Activated naive CD4-positive, alpha-beta T cell treated with anti-CD3 and anti-CD28 coated beads, Interleukin-2, amount 50 U/mL, for 72 hours (primary cell): Measurements from ENCODE around the gene WWC2. TPM values are rescaled to one million over a fixed set of nuclear protein-coding genes. Genes with fewer than 3 reads are reported as not detected.
A peak's percentile ranks its signal among the peaks of the same experiment; 100 is the strongest.

ENCODE experiments used
- ATAC-seq, 2 donors: fragments of 150-1000 bp; cut with Tn5 transposase; 2 replicates each; pipeline ENCODE4 v1.10.0; 2021; ENCODE audit warnings: mild to moderate bottlenecking in 2 of 2, moderate library complexity in 2 of 2
- DNase-seq, 2 donors: peaks; one replicate each; pipeline ENCODE4 v3.0.0; 2021 to 2022; ENCODE audit warnings: low spot score in 2 of 2
- H3K27ac Mint-ChIP-seq, 2 donors: one replicate each; pipeline ENCODE4 v1.8.0; 2022; ENCODE audit warnings: mild to moderate bottlenecking in 2 of 2, mixed read lengths in 2 of 2
- H3K36me3 Mint-ChIP-seq, 2 donors: one replicate each; pipeline ENCODE4 v1.8.0; 2022; ENCODE audit warnings: mixed read lengths in 2 of 2
- H3K9me3 Mint-ChIP-seq, 2 donors: one replicate each; pipeline ENCODE4 v1.8.0; 2022; ENCODE audit warnings: mixed read lengths in 2 of 2
- total RNA-seq, 2 donors: library from RNA; stranded (reverse); gene quantifications; one replicate each; pipeline ENCODE4 v1.2.3, GENCODE V29; 2022

Gene WWC2
- total RNA-seq, 2 donors from 2014 or later, result 3.1 to 3.8 TPM

- ATAC-seq, result no peak
- H3K36me3 Mint-ChIP-seq, result no peaks in the 10 kb centered on the region
- H3K9me3 Mint-ChIP-seq, result no peaks in the 10 kb centered on the region
- DNase-seq, result no peak
- H3K27ac Mint-ChIP-seq, result no peak overlapping the region
Observed at GRCh38 chr4:183266371-183266770, 167.3 kb downstream of the WWC2 start.

GRCh38 chr4:183268556-183268955, 169.5 kb downstream of the WWC2 start:
- ATAC-seq, result no peak
- no peak overlapping the region for H3K27ac Mint-ChIP-seq
- no peak for DNase-seq
- no peaks in the 10 kb centered on the region for H3K36me3 Mint-ChIP-seq
- no peaks in the 10 kb centered on the region for H3K9me3 Mint-ChIP-seq

- no peak for ATAC-seq
- peaks cover 12 to 13% of the 10 kb centered on the region in 2 donors for H3K36me3 Mint-ChIP-seq
- peaks cover 5 to 12% of the 10 kb centered on the region in 2 donors for H3K9me3 Mint-ChIP-seq
- DNase-seq, result no peak
- no peak overlapping the region for H3K27ac Mint-ChIP-seq
Observed at GRCh38 chr4:183272384-183272783, 173.3 kb downstream of the WWC2 start.

GRCh38 chr4:183276106-183276505, 177.0 kb downstream of the WWC2 start:
- ATAC-seq (no peak), DNase-seq (no peak)
- H3K36me3 Mint-ChIP-seq, result peaks cover 12 to 13% of the 10 kb centered on the region in 2 donors
- H3K27ac Mint-ChIP-seq, result no peak overlapping the region
- peaks cover 5 to 12% of the 10 kb centered on the region in 2 donors for H3K9me3 Mint-ChIP-seq

- DNase-seq (no peak), ATAC-seq (no peak)
- Mint-ChIP-seq H3K36me3 (no peaks in the 10 kb centered on the region), H3K9me3 (no peaks in the 10 kb centered on the region), H3K27ac (no peak overlapping the region)
Observed at GRCh38 chr4:183284258-183284785, 185.3 kb downstream of the WWC2 start.

- Mint-ChIP-seq H3K9me3 (no peaks in the 10 kb centered on the region), H3K27ac (no peak overlapping the region), H3K36me3 (no peaks in the 10 kb centered on the region)
- no peak for DNase-seq
- ATAC-seq, result no peak
Observed at GRCh38 chr4:183284965-183285364, 185.9 kb downstream of the WWC2 start.

GRCh38 chr4:183285886-183286285, 186.8 kb downstream of the WWC2 start:
- Mint-ChIP-seq H3K27ac (no peak overlapping the region), H3K36me3 (no peaks in the 10 kb centered on the region), H3K9me3 (no peaks in the 10 kb centered on the region)
- ATAC-seq (no peak), DNase-seq (no peak)

- DNase-seq (no peak), ATAC-seq (no peak)
- no peaks in the 10 kb centered on the region for H3K36me3 Mint-ChIP-seq
- no peaks in the 10 kb centered on the region for H3K9me3 Mint-ChIP-seq
- no peak overlapping the region for H3K27ac Mint-ChIP-seq
Observed at GRCh38 chr4:183286590-183287308, 187.7 kb downstream of the WWC2 start.

- Mint-ChIP-seq H3K27ac (no peak overlapping the region), H3K36me3 (no peaks in the 10 kb centered on the region), H3K9me3 (no peaks in the 10 kb centered on the region)
- DNase-seq, result no peak
- ATAC-seq, result no peak
Observed at GRCh38 chr4:183287309-183287659, 188.2 kb downstream of the WWC2 start.

GRCh38 chr4:183287677-183288076, 188.6 kb downstream of the WWC2 start:
- Mint-ChIP-seq H3K36me3 (no peaks in the 10 kb centered on the region), H3K9me3 (no peaks in the 10 kb centered on the region), H3K27ac (no peak overlapping the region)
- no peak for ATAC-seq
- DNase-seq, result no peak

GRCh38 chr4:183288955-183289354, 189.9 kb downstream of the WWC2 start:
- ATAC-seq (peak in 1 of 2 donors; percentile 14), DNase-seq (no peak)
- H3K27ac Mint-ChIP-seq, result no peak overlapping the region
- H3K36me3 Mint-ChIP-seq, result no peaks in the 10 kb centered on the region
- H3K9me3 Mint-ChIP-seq, result no peaks in the 10 kb centered on the region

GRCh38 chr4:183289688-183290087, 190.6 kb downstream of the WWC2 start:
- no peak for DNase-seq
- Mint-ChIP-seq H3K36me3 (no peaks in the 10 kb centered on the region), H3K27ac (no peak overlapping the region), H3K9me3 (no peaks in the 10 kb centered on the region)
- no peak for ATAC-seq

- no peak for DNase-seq
- ATAC-seq, result no peak
- no peak overlapping the region for H3K27ac Mint-ChIP-seq
- no peaks in the 10 kb centered on the region for H3K9me3 Mint-ChIP-seq
- H3K36me3 Mint-ChIP-seq, result no peaks in the 10 kb centered on the region
Observed at GRCh38 chr4:183291070-183291469, 192.0 kb downstream of the WWC2 start.

GRCh38 chr4:183295711-183296110, 196.7 kb downstream of the WWC2 start:
- Mint-ChIP-seq H3K27ac (no peak overlapping the region), H3K36me3 (no peaks in the 10 kb centered on the region), H3K9me3 (no peaks in the 10 kb centered on the region)
- DNase-seq (no peak), ATAC-seq (no peak)

GRCh38 chr4:183297675-183298074, 198.6 kb downstream of the WWC2 start:
- no peak for ATAC-seq
- no peaks in the 10 kb centered on the region for H3K36me3 Mint-ChIP-seq
- no peak overlapping the region for H3K27ac Mint-ChIP-seq

GRCh38 chr4:183299464-183299863, 200.4 kb downstream of the WWC2 start:
- ATAC-seq (no peak), DNase-seq (no peak)
- no peaks in the 10 kb centered on the region for H3K9me3 Mint-ChIP-seq
- peak overlapping the region in 1 of 2 donors; percentile 61 for H3K27ac Mint-ChIP-seq
- no peaks in the 10 kb centered on the region for H3K36me3 Mint-ChIP-seq

More at GRCh38 chr4:183297675-183298074, 198.6 kb downstream of the WWC2 start:
- no peak for DNase-seq
- no peaks in the 10 kb centered on the region for H3K9me3 Mint-ChIP-seq

- no peaks in the 10 kb centered on the region for H3K36me3 Mint-ChIP-seq
- DNase-seq, result no peak
- H3K9me3 Mint-ChIP-seq, result no peaks in the 10 kb centered on the region
- H3K27ac Mint-ChIP-seq, result no peak overlapping the region
- no peak for ATAC-seq
Observed at GRCh38 chr4:183300070-183300469, 201.0 kb downstream of the WWC2 start.

GRCh38 chr4:183300655-183301054, 201.6 kb downstream of the WWC2 start:
- Mint-ChIP-seq H3K27ac (no peak overlapping the region), H3K36me3 (no peaks in the 10 kb centered on the region), H3K9me3 (no peaks in the 10 kb centered on the region)
- ATAC-seq (no peak), DNase-seq (no peak)
